ENCODE results near the gene RSPO1.

GRCh38 chr1:37605061-37605650 is 29.5 kb downstream of the RSPO1 start:
- TF ChIP-seq, protein P1, sequence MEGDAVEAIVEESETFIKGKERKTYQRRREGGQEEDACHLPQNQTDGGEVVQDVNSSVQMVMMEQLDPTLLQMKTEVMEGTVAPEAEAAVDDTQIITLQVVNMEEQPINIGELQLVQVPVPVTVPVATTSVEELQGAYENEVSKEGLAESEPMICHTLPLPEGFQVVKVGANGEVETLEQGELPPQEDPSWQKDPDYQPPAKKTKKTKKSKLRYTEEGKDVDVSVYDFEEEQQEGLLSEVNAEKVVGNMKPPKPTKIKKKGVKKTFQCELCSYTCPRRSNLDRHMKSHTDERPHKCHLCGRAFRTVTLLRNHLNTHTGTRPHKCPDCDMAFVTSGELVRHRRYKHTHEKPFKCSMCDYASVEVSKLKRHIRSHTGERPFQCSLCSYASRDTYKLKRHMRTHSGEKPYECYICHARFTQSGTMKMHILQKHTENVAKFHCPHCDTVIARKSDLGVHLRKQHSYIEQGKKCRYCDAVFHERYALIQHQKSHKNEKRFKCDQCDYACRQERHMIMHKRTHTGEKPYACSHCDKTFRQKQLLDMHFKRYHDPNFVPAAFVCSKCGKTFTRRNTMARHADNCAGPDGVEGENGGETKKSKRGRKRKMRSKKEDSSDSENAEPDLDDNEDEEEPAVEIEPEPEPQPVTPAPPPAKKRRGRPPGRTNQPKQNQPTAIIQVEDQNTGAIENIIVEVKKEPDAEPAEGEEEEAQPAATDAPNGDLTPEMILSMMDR (conservative IDR thresholded peaks at IDR 0.05; ENCODE audit: low read depth, low read length), result no peak
- no peak for TF ChIP-seq EZH2 (IDR thresholded peaks at IDR 0.05; ENCODE audit: low read length, unreplicated experiment)

Measured in PC-3 (cell line).